Mammary epithelial cell (primary cell): ENCODE measurements around the gene SLC5A3.

Experiments used
- EZH2 ChIP-seq: IDR thresholded peaks from 2 replicates; pipeline ENCODE4 v1.6.1; 2012; ENCODE audit warnings: low read length, inconsistent platforms, borderline replicate concordance
- TF ChIP-seq, protein P1 (sequence below), 2 donors: IDR thresholded peaks in 1 of 2; conservative IDR thresholded peaks in 1 of 2; 2 replicates each; pipeline ENCODE4 v1.5.1; 2011 to 2012; ENCODE audit warnings: inconsistent platforms in 2 of 2, low read length in 2 of 2, mild to moderate bottlenecking in 2 of 2, control low read depth in 1 of 2, low read depth in 1 of 2; ENCODE audit not compliant: insufficient read depth in 1 of 2; ENCODE audit errors: extremely low read depth in 1 of 2

DNA sequence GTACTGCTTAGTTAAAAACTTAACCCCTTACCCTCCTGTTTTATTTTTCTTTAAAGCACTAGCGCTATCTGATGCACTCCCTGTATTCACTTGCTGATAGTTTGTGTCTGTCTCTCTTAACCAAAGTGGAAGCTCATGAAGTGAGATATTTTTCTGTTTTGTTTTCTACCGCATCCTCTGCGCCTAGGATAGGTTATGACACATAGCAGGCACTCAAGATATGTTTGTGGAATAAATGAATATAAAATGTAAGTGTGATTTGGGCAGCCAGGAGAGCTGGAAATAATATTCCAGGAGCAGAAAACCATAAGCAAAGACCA, 49.0 kb upstream of the SLC5A3 start:
- TF ChIP-seq, protein P1, sequence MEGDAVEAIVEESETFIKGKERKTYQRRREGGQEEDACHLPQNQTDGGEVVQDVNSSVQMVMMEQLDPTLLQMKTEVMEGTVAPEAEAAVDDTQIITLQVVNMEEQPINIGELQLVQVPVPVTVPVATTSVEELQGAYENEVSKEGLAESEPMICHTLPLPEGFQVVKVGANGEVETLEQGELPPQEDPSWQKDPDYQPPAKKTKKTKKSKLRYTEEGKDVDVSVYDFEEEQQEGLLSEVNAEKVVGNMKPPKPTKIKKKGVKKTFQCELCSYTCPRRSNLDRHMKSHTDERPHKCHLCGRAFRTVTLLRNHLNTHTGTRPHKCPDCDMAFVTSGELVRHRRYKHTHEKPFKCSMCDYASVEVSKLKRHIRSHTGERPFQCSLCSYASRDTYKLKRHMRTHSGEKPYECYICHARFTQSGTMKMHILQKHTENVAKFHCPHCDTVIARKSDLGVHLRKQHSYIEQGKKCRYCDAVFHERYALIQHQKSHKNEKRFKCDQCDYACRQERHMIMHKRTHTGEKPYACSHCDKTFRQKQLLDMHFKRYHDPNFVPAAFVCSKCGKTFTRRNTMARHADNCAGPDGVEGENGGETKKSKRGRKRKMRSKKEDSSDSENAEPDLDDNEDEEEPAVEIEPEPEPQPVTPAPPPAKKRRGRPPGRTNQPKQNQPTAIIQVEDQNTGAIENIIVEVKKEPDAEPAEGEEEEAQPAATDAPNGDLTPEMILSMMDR (conservative IDR thresholded peaks at IDR 0.05 in 1 of 2, IDR thresholded peaks at IDR 0.05 in 1 of 2; ENCODE audit: extremely low read depth in 1 of 2, insufficient read depth in 1 of 2, low read depth in 1 of 2, low read length in 2 of 2), result no peak
- TF ChIP-seq EZH2, result no peak
